Stomach (tissue), 4 donors: ENCODE data around the gene DUOXA1.

Experiments
- EP300 ChIP-seq: sonication (generic); formaldehyde crosslinking; IDR thresholded peaks from one replicate; pipeline ENCODE4 v1.6.1; 2017; ENCODE audit warnings: antibody characterized with exemption
- POLR2A ChIP-seq, 4 donors: fragments of 450-650 bp; IDR thresholded peaks; one replicate each; pipeline ENCODE4 v1.6.1; 2016; ENCODE audit warnings: antibody characterized with exemption in 4 of 4, control low read depth in 2 of 4, mild to moderate bottlenecking in 1 of 4, moderate library complexity in 1 of 4
- POLR2AphosphoS5 ChIP-seq, 3 donors: sonication (generic); formaldehyde crosslinking; IDR thresholded peaks; one replicate each; pipeline ENCODE4 v1.6.1; 2016; ENCODE audit warnings: antibody characterized with exemption in 3 of 3
- TF ChIP-seq, protein P1 (sequence below), 7 experiments: fragments of 450-650 bp in 4 of 7; fragments of 200-600 bp in 3 of 7; sonication (generic) in 3 of 7; IDR thresholded peaks; one replicate each; pipeline ENCODE4 v1.5.1; 2016 to 2019; ENCODE audit warnings: antibody characterized with exemption in 7 of 7, control low read depth in 2 of 7, mild to moderate bottlenecking in 1 of 7

DNA sequence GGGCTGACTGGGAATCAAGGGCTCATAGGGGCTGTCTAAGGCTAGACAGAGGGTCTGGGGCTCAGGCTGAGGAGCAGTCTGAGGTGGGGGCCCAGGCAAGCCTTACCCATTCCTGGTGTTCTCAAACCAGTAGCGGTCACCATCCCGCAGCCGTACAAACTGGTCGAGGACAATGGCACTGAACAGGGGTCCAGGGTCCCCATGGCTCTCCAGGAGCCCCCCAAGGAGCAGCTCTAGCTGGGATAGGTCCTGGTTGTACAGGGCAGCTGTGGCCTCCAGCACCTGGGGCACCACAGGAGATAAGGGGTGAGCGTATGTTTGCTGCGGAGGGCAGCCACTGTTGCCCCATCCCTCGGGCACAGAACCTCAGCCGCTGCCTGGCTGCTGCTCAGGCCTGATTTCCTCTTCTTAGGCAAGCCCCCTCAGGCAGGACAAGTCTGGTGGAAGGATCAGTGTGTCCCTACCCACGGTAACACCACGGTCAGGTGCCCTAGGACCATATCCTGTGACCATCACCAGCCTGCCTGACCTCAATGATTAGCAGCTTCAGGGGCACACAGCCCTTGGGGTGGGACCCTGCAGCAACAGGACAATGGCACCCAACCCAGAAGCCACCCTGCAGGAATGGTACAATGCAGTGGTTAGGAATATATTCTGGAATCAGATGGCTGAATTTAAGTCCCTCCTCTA, 21.6 kb downstream of the DUOXA1 start:
- TF ChIP-seq, protein P1, sequence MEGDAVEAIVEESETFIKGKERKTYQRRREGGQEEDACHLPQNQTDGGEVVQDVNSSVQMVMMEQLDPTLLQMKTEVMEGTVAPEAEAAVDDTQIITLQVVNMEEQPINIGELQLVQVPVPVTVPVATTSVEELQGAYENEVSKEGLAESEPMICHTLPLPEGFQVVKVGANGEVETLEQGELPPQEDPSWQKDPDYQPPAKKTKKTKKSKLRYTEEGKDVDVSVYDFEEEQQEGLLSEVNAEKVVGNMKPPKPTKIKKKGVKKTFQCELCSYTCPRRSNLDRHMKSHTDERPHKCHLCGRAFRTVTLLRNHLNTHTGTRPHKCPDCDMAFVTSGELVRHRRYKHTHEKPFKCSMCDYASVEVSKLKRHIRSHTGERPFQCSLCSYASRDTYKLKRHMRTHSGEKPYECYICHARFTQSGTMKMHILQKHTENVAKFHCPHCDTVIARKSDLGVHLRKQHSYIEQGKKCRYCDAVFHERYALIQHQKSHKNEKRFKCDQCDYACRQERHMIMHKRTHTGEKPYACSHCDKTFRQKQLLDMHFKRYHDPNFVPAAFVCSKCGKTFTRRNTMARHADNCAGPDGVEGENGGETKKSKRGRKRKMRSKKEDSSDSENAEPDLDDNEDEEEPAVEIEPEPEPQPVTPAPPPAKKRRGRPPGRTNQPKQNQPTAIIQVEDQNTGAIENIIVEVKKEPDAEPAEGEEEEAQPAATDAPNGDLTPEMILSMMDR (IDR thresholded peaks at IDR 0.05): no peak
- no peak for TF ChIP-seq POLR2A (IDR thresholded peaks at IDR 0.05)
- no peak for TF ChIP-seq POLR2AphosphoS5 (IDR thresholded peaks at IDR 0.05)
- TF ChIP-seq EP300: no peak
